Occipital lobe (tissue), 2 donors: ENCODE data around the gene PTPRN2. TPM values are rescaled to one million over a fixed set of nuclear protein-coding genes. Genes with fewer than 3 reads are reported as not detected.

Experiments used
- DNase-seq: peaks from one replicate; lab custom pipeline; 2025; lab: John Stamatoyannopoulos, UW
- total RNA-seq: library from RNA; depleted of rRNA; stranded (reverse); fragments of >200 nt; gene quantifications from one replicate; pipeline ENCODE4 v1.2.3, GENCODE V29; 2014

The PTPRN2 gene
- total RNA-seq, 1 donor from 2014 or later, result 62.2 TPM

DNA sequence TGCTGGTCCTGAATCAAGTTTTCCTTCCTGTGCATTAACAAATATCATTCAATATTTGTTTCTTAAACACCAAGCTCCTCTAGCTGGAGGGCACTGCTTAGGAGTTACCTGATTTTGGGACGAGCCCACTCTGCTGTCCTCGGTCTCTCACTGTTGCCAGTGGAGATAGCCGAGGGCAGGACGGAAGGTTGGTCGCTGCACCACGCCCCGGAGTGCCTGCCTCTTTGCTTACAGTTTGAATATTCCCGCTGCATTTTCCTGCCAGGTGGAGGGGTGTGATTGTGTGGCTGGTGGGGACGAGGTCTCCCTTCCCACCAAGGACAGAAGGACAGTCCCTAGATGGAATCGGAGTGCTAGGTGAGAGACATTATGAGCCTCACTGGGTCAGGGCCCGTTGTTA lies 1049.3 kb downstream of the PTPRN2 start:
- DNase-seq, result no peak

DNA sequence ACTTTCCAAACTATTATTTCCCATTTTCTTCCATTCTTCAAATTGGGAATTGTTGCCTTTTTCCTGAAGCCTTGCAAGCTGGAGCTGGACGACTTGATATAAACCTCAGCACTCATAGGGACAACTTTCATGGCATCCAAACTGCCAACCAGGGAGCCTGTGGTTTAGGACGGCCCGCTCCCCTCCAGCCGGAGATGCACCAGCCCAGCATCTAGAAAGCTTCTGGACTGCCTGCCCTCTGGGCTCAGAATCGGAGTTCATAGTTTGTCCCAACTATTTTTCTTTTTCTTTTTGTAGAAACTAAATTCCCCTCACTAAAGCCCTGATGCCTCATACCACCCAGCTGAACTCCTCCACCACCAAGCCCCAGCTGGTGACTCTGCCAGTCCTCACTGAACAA lies 1050.6 kb downstream of the PTPRN2 start:
- no peak for DNase-seq

DNA sequence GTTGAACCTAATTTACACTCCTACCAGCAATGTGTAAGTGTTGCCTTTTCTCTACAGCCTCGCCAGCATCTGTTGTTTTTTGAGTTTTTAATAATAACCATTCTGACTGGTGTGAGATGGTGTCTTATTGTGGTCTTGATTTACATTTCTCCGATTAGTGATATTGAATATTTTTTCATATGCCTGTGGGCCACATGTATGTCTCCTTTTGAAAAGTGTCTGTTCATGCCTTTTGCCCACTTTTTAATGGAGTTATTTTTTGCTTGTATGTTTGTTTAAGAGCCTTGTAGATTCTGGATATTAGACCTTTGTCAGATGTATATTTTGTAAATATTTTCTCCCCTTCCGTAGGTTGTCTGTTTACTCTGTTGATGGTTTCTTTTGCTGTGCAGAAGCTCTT lies 1055.6 kb downstream of the PTPRN2 start:
- no peak for DNase-seq

DNA sequence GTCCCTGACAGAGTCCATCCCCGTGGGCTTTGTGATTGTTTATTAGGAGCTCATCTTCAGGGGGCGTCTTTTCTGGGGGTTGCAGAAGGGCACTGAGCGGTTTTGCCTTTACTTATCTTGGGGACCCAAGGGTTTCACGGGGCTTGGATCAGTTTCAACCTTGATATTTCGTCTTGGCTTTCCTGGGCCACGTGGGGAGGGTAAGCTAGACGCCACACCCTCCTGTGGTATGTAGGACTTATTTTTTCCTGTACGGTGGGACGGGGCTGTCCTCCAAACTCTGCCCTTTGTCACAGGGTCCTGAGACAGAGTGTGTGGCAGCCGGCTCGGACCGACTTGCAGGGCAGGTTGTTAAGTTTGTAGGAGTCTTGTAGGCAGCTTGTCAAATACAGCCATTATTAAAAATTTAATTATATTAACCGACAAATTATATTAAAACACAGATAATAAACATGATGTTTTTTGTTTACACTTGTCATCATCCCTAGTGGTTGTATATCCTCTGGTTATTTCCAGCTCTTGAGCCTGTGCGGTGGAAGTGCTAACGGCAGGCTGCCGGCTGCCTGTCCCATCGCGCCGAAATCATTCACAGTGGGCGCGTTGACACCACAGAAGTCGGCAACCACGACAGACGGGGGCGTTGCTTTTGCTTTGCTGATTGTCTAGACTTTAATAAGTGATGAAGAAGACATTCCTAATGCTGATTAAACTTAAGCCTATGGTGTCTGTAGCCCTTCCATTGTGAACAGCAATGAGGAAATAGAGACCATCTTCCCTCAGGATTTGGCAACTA lies 1057.7 kb downstream of the PTPRN2 start:
- no peak for DNase-seq

DNA sequence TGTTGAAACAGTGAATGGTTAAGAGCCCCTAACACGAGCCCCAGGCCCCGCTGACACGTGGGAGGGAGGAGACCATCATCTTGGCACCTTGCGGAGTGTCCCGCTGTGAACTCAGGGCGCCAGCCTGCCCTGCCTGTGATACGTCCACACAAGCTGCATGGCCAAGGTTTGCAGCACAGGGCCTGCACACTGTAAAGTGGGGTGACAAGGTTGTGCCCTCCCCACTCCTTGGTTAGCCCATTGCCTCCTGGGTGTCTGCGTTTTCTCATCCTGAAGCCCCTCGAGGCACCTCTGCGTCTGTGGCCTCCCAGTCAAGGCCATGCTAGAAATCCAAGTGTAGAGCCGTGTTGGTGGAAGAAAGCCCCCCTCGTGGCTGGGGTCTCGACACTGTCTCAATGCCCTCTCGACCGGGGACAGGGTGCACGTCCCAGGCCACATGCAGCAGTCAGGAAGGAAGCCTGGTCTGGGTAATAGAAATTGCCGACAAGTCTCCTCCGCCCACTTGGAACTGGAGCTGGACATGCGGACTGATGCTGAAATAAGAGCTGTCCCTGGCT lies 1058.8 kb downstream of the PTPRN2 start:
- DNase-seq, result no peak

DNA sequence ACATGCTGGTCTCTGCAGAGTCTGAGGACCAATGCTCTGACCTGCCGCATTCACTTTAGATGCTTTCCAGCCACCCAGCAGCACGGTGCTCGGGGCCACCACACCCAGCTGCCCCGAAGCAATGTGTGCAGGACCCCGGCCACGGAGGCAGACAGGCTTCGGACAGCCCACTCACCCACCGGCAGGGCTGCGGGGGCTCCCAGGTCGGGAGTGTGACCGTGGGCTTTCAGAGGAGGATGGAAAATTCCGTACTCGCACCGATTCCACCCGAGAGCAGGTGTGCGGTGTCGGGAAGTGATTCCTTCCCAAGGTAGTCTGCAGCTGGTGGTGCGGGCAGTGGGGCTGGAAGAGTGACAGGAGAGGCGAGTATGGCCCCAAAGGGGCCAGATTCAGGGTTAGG lies 1059.9 kb downstream of the PTPRN2 start:
- DNase-seq, result no peak

DNA sequence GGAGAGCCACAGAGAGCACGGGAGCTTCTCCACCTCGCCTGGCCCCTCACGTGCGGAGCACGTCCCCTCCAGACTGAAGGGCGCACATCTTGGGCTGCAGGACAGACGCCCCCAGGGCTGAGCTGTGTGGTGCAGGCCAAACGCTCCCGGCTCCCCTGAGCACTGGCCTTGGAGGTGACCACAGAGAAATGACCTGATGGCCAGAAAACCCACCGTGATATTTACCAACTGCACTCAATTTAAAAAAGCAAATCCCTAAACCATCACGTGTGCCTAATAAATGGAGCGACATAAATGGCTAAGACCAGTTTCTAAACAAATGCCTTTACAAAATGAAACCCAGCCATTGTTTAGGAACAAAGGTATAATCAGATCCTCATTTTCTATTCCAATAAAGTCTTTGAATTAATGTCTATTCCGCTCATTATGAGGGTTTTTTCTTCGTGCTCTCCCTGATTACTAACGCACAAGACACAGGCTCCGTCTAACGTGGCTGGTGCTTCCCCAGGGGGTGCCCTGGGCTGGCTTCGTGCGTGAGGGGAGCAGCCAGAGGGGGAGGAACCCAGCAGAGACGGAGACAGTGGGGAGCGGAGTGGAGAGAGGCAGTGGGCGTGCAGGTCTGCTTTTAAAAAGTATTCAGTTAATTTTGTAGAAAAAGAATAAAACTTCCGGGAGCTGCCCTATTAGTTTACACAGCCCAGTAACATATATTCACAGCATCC lies 1060.5 kb downstream of the PTPRN2 start:
- DNase-seq, result no peak

DNA sequence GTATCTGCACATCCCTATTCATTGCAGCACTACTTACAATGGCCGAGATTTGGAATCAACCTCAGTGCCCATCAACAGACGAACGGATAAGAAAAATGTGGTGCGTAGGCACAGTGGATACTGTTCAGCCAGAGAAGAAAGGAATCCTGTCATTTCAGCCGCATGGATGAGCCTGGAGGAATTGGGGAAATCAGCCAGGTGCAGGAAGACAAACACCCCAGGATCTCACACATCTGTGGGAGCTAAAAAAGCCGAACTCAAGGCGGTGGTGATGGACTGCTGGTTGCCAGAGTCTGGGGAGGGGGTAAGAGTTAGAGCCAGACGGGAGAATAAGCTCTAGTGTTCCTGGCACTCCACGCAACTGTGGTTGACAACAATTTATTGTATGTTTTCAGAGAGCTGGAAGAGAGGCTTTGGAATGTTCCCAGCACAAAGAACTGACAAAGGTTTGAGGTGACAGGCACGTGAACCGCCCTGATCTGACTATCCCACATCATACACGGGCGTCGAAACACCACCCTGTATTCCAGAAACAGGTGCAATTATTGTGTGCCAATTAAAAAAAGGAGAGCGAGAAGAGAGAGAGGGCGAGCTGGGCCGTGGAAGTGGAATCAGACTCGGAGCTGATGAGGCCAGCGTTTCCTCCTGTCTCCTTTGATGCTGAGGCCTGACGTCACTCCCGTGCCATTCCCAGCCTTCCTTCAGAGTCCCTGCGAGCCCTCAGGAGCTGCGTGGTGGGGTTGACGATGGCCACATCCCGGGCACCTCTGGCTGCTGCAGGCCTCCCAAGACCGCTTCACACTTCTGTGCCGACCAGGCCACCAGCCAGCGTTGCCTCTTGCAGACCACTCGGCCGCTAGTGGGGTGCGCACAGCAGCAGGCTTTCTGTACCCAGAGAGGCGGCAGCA lies 1061.4 kb downstream of the PTPRN2 start:
- DNase-seq, result no peak

DNA sequence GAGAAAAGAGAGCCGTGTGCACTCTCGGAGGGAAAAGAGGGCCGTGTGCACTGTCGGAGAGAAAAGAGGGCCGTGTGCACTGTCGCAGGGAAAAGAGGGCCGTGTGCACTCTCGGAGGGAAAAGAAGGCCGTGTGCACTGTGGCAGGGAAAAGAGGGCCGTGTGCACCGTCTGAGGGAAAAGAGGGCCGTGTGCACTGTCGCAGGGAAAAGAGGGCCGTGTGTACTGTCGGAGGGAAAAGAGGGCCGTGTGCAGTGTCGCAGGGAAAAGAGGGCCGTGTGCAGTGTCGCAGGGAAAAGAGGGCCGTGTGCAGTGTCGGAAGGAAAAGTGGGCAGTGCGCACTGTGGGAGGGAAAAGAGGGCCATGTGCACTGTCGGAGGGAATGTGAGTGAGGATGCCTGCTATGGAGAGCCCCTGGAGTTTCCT lies 1062.1 kb downstream of the PTPRN2 start:
- DNase-seq, result no peak

DNA sequence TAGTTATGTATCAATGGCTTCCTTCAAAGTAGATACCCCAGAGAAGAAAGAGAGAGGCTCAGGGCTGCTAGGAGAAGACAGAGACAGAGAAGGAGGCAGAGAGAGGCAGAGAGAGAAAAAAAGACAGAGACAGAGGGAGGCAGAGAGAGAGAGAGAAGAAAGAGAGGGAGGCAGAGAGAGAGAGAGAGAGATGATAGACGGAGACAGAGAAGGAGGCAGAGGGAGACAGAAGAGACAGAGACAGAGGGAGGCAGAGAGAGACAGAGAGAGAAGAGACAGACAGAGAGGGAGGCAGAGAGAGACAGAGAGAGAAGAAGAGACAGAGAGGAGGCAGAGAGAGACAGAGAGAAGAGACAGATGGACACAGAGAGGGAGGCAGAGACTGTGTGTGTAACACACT lies 1062.9 kb downstream of the PTPRN2 start:
- DNase-seq, result no peak

DNA sequence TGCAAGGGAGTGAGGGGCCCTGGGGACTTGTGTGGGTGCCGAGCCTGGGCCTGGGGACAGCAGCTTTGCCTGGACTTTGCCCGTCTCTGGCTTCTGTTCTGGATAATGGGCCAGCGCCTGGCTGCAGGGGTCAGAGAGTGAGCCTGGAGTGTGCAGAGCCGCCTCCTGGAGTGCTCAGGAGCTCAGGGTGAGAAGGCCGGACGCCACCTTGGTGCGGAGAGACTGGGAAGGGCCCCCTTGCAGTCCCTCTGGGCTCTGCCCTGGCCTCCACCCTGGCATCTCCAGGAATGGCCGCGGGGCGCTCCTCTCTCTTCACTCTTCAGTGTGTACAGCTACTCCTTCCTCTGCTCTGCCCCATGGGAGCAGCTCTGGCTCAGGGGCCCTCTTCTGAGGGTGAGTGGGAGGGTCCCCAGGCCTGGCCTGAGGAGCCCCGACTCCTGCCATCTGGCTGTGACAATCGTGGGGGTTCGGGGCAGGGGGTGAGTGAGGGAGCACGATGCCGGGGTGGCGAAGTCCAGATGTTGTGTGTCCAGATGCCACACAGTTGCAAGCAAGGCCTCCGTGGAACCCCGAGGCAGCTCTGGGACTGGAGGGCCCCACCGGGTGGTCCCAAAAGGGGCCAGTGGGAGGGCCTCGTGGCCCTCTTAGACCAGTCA lies 1063.7 kb downstream of the PTPRN2 start:
- no peak for DNase-seq

DNA sequence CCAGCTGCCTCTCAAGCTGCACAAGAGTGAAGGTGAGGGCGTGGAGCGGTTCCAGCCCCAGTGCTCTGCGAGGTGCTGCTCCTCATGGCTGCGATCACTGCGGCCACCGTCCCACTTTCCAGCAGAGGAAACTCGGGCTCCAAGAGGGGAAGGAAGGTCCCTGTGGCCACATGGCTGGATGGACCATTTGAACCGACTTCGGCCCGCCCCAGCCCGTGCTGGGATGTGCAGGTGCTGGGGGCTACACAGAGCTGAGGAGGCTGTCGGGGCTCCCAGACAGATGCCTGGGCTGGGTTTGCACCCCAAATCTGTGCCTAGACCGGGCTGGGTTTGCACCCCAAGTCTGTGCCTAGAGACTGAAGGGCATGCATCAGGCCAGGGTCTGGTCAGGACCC lies 1064.3 kb downstream of the PTPRN2 start:
- DNase-seq, result no peak

DNA sequence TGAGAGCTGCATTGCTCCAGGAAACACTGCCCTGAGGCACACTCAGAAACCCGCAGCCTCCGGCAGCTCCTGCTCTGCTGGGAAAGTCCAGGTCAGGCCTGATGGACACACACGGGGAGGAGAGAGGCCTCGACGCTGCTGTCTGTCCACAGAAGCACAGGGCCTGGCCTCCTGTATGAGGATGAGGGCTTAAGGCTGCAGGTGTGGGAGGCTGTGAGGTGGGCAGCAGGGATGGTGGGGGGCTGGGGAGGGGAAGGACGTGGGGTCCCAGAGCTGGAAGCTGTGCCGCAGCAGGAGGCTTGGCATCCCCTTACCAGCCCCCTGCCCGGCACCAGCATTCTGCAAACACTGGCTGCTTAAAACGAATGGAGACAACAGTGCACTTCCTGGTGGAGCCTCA lies 1064.7 kb downstream of the PTPRN2 start:
- DNase-seq, result no peak

DNA sequence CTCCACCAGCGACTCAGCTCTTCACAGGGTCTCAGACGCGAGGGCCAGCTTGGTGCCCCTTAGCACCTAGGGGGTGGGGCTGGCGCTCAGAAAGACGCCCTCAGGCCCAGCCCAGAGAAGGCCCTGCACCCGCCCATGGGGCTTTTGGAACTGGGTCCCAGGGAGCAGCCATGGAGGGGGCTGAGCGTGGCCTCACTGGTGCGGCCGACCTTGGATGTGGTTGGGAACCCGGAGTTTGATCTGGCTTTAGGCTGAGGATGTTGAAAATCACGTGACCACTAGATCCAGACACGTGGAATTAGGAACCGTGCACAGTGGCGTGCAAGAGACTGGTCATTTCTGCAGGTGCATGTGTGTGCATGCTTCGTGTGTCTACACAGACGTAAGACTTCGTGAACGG lies 1065.4 kb downstream of the PTPRN2 start:
- no peak for DNase-seq

DNA sequence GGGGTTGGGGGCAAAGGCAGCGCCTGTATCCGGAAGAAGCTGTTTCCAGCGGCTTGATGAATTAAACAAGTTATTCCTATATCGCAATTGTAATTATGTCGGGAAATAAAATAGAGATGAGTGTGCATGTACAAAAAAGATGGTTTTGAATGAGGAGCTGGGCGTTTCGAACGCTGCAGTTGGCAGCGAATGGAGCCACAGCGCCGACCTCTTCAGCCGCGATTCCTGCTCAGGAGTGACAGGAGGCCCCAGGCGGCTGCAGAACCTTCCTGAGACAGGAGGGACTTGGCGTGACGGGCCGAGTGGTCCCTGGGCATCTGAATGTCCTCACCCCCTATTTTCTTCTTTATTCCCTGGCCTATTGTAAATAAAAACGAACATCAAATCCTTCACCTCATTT lies 1065.9 kb downstream of the PTPRN2 start:
- DNase-seq, result no peak

DNA sequence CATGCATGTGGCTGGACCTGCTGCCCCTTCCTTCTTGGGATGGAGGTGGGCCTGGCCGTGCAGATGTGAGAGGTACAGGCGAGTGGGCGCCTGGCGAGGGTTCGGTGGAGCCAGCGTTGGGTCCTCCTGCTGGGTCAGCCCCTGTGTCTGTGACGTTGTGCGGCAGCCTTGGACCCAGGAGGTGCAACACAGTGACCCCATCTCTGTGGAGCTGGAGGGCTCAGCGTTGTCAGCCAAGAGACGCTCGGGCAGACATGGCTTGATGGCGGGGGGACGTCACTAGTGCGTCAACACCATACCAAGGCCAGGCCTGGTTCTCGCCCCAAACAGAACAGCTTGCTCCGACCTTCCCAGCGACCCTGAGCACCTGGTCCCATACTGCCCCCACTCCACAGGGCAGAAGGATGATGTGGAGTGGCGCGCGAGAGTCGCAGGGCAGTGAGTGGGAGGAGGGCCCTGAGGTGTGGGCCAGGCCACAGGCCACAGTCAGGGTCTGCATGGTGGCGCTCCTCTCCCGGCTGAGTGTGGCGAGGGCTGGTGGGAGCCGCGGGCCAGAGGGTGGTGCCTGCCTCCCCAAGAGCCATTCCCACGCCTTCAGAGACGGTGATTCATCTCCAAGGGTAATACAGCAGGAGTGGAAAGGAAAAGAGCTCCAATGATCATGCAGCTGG lies 1066.4 kb downstream of the PTPRN2 start:
- DNase-seq, result no peak

DNA sequence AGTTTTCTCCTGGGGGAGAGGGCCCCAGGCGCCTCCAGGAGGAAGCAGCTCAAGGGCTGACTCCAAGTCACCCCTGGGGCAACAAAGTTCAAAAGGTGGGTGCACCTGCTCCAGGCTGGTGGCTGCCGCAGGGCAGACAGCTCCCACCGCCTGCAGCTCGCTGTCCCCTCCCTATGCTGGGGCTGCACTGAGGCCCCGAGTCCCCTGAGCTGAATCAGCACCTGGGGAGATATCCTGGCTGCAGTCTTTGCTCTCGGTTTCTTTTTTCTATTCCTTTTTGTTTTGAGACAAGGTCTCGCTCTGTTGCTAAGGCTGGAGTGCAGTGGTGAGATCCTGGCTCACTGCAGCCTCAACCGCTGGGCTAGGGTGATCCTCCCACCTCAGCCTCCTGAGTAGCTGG lies 1067.4 kb downstream of the PTPRN2 start:
- no peak for DNase-seq

DNA sequence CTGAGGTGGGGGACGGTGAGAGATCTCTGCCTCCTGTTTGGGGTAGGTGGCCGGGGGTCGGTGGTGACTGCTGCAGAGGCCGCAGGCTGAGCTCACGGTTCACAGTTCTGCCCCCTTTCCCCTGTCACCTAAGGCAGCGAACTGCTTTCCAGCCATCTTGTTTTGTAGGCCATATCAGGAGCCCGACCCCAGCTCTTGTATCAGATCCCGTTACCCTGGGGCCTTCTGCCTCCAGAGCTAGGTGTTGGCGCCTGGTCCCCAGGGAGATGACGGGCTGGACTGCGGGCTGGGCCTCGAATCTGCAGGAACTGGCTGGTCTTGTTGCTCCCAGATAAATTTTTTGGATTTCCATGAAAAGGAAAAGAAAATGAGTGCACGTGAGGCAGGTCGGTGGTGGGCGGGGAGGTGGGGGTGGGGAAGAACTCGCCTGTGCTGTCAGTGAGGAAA lies 1067.8 kb downstream of the PTPRN2 start:
- no peak for DNase-seq

DNA sequence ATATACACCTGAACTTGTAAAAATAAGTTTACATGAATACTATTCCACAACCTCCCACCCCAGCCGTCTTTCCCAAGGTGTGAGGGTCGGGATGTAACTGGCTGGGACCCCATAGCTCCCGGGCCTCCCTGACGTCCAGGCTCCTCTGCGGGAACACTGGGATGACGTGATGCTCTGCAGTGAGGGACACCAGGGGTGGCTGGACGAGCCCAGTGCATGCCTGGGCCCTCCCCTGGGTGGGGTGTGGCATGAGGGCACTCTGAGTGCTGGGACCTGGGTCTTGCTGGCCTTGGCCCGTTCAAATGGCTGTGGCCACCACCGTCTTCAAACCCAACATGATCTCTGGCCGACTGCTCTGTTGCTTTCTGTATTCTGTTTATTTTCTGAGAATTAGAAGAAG lies 1068.4 kb downstream of the PTPRN2 start:
- DNase-seq, result no peak

DNA sequence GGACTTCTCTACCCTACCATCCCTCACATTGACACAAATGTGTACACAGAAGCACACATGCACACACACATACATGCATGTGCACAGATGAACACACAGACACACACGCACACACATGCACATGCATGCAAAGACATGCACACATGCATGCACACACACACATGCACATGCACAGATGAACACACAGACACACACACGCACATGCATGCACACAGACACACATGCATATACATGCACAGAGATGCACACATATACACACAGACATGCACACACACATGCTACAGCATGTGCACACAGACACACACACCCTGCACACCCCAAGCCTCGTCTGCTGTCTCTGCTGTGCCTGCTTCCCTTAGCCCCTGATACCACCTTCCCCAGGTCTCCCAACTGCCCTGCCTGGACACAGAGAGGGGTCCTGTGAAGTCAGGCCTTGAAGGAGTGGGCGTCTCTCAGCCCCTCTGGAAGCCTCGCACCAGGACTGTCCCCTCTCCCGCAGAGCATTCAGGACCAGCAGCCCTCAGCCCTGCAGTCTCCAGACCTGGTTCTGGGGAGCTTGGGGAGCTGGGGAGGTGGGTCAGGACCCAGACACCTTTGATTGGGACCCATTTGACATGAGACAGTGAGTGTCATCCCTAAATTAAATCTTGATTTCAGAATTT lies 1069.0 kb downstream of the PTPRN2 start:
- no peak for DNase-seq
